ENCODE results near the gene SLC4A7. TPM values are rescaled to one million over a fixed set of nuclear protein-coding genes. Genes with fewer than 3 reads are reported as not detected.

The SLC4A7 gene
- total RNA-seq, 1 donor from 2014 or later, result 28.6 TPM

DNA sequence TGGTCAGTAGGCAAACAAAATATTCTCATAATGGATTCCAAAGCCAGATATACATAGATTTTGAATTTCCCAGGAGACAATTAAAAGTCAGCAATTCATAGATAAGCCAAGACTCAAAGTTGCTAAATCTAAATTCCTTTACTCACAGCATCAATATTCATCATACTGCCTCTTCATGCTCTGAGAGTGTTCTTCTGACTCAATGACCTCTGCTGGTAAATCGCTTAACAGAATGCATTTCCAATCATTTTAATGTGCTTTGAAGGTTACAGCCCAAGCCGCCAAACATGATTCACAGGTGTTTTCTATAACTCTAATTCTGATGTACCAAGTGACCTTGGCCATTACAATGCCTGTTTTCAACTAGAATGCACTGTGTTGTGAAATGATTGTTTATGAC lies 24.2 kb upstream of the SLC4A7 start:
- Histone ChIP-seq H3K27me3 (ENCODE audit: control insufficient read depth, insufficient read depth, low read length) (no peaks in the 10 kb centered on the region), H3K4me3 (ENCODE audit: low read depth, low read length) (no peak overlapping the region), H3K36me3 (ENCODE audit: control insufficient read depth, insufficient read depth, low read length) (no peaks in the 10 kb centered on the region)
- no peak for DNase-seq (ENCODE audit: low read depth)
- TF ChIP-seq, protein P1, sequence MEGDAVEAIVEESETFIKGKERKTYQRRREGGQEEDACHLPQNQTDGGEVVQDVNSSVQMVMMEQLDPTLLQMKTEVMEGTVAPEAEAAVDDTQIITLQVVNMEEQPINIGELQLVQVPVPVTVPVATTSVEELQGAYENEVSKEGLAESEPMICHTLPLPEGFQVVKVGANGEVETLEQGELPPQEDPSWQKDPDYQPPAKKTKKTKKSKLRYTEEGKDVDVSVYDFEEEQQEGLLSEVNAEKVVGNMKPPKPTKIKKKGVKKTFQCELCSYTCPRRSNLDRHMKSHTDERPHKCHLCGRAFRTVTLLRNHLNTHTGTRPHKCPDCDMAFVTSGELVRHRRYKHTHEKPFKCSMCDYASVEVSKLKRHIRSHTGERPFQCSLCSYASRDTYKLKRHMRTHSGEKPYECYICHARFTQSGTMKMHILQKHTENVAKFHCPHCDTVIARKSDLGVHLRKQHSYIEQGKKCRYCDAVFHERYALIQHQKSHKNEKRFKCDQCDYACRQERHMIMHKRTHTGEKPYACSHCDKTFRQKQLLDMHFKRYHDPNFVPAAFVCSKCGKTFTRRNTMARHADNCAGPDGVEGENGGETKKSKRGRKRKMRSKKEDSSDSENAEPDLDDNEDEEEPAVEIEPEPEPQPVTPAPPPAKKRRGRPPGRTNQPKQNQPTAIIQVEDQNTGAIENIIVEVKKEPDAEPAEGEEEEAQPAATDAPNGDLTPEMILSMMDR (IDR thresholded peaks at IDR 0.05; ENCODE audit: insufficient read depth, low read length, poor library complexity, severe bottlenecking), result no peak

DNA sequence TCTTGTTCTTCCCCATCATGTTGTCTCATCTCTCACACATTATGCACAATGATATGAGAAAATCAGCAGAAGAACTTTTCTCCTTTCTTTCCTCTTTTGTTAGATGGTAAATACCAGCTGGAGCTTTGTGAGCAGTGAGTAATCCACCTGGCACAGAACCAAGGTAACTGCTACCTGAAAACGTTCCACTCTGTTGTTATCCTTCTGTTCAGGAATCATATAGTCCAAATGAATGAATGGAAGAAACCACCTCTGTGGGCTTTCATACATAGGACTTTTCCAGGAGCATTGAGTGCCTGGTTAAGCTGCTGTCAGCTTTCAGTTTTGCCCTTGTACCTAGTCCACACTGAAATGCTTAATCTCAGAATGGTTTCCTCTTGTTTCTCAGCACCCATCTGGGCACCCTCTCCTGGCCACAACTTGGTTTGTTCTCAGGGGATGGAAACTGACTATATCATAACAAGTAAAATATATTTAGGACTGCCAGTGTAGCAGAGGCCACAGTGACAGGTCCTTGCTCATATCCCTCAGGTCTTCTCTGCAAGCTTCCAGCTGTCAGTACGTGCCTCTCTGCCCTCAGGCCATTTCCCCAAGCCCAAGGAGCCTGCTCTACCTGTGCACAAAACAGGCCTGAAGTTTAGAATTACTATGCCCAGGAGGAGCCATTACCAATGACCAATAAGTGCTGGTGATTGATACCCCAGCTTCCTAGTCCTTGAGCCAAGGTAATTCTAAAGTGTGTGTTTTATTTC lies 23.5 kb upstream of the SLC4A7 start:
- no peaks in the 10 kb centered on the region for H3K36me3 ChIP-seq (ENCODE audit: control insufficient read depth, insufficient read depth, low read length)
- H3K27me3 ChIP-seq (ENCODE audit: control insufficient read depth, insufficient read depth, low read length), result no peaks in the 10 kb centered on the region
- DNase-seq (ENCODE audit: low read depth), result no peak
- H3K4me3 ChIP-seq (ENCODE audit: low read depth, low read length), result no peak overlapping the region
- TF ChIP-seq, protein P1 (IDR thresholded peaks at IDR 0.05; ENCODE audit: insufficient read depth, low read length, poor library complexity, severe bottlenecking), result no peak

DNA sequence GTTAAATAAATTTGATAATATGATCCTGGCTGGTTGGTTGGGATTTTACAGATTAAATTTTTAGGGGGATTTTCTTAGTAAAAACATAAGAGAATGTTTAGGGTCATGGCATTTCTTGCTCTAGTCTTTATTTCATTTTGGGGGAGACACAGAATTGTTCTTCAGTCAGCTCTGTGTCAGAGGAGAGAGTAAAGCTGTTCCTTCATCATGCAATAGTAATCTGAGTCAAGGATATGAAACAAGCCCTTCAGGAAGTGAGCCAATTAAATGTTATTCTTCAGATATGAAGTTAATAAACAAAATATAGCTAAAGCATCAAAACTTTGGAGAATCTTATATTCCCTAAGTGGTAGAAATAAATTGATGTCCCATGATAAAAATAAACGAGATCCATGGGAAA lies 22.9 kb upstream of the SLC4A7 start:
- Histone ChIP-seq H3K36me3 (ENCODE audit: control insufficient read depth, insufficient read depth, low read length) (no peaks in the 10 kb centered on the region), H3K4me3 (ENCODE audit: low read depth, low read length) (no peak overlapping the region), H3K27me3 (ENCODE audit: control insufficient read depth, insufficient read depth, low read length) (no peaks in the 10 kb centered on the region)
- TF ChIP-seq, protein P1 (IDR thresholded peaks at IDR 0.05; ENCODE audit: insufficient read depth, low read length, poor library complexity, severe bottlenecking), result no peak
- DNase-seq (ENCODE audit: low read depth), result no peak

DNA sequence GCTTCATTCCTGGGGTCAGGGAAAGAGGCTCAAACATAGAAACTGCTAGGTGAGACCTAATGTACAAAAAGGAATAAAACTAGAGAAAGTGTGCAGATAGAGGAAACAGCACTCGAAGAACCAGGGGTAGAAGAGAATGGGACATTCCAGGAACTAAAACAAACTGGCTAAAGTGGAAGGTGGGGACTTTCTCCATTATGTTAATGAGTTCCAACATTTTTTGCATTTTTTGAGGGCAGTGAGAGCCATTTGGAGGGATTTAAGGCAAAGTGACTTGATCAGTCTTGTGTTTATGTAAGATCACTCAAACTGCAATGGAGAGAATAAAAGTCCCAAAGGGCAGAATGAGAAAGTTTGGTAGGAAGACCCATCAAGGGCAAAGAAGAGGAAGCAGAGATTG lies 20.6 kb upstream of the SLC4A7 start:
- DNase-seq (ENCODE audit: low read depth), result no peak
- Histone ChIP-seq H3K4me3 (ENCODE audit: low read depth, low read length) (no peak overlapping the region), H3K27me3 (ENCODE audit: control insufficient read depth, insufficient read depth, low read length) (no peaks in the 10 kb centered on the region), H3K36me3 (ENCODE audit: control insufficient read depth, insufficient read depth, low read length) (no peaks in the 10 kb centered on the region)
- TF ChIP-seq, protein P1 (IDR thresholded peaks at IDR 0.05; ENCODE audit: insufficient read depth, low read length, poor library complexity, severe bottlenecking), result no peak

DNA sequence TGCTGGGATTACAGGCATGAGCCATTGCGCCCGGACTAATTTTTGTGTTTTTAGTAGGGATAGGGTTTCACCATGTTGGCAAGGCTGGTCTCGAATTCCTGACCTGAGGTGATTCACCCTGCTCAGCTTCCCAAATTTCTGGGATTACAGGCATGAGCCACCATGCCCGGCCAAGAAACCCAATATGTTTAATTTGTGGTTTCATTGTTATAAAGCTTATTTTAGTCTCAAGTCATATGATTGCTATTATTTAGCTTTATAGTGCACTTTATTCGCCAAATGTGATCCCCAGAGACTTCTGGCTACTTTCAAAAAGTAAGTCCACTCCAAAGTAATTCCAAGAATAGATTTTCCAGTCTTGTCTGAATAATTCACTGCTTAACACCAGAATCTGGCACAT lies 19.3 kb upstream of the SLC4A7 start:
- Histone ChIP-seq H3K27me3 (ENCODE audit: control insufficient read depth, insufficient read depth, low read length) (no peaks in the 10 kb centered on the region), H3K4me3 (ENCODE audit: low read depth, low read length) (no peak overlapping the region), H3K36me3 (ENCODE audit: control insufficient read depth, insufficient read depth, low read length) (no peaks in the 10 kb centered on the region)
- no peak for DNase-seq (ENCODE audit: low read depth)
- TF ChIP-seq, protein P1 (IDR thresholded peaks at IDR 0.05; ENCODE audit: insufficient read depth, low read length, poor library complexity, severe bottlenecking), result no peak

DNA sequence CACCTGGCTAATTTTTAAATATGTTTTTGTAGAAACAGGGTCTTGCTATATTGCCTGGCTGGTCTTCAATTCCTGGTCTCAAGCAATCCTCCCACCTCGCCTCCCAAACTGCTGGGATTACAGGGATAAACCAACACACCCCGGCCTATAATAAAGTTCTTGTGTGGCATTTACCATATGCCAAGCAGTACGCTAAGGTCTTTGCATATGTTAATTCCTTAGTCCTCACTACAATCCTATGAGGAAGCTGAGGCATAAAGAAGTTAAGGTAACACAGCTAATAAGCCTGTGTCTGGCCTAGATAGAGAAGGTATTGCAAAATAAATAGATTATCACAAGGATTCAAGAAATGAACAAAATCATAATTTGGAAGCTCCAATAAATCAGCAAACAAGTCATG lies 17.6 kb upstream of the SLC4A7 start:
- TF ChIP-seq, protein P1 (IDR thresholded peaks at IDR 0.05; ENCODE audit: insufficient read depth, low read length, poor library complexity, severe bottlenecking), result no peak
- Histone ChIP-seq H3K4me3 (ENCODE audit: low read depth, low read length) (no peak overlapping the region), H3K36me3 (ENCODE audit: control insufficient read depth, insufficient read depth, low read length) (no peaks in the 10 kb centered on the region), H3K27me3 (ENCODE audit: control insufficient read depth, insufficient read depth, low read length) (no peaks in the 10 kb centered on the region)
- DNase-seq (ENCODE audit: low read depth), result no peak

Data from kidney epithelial cell (primary cell).